ENCODE results near the gene H2BK1.

The H2BK1 gene

DNA sequence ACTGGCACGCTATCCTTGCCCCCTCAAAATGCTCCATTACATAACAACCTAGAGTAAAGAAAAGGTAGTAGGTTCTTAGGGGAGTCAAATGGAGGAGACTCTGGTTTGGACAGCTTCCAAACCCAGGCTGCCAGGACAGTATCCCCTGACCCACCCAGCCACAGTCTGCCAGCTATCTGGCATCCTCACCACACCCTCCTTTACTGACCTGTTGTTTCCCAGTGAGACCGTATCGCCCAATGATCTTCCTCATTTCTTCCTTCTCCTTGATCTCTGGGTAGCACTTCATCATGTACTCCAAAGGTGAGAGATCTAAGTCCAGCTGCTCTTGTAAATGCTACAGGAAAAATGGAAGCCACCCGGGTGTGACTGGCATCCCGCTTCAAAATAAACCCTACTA lies 5.1 kb upstream of the H2BK1 start:
- TF ChIP-seq, protein P1, sequence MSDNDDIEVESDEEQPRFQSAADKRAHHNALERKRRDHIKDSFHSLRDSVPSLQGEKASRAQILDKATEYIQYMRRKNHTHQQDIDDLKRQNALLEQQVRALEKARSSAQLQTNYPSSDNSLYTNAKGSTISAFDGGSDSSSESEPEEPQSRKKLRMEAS (IDR thresholded peaks at IDR 0.05) = no peak
- TF ChIP-seq EGR1 (IDR thresholded peaks at IDR 0.05) = no peak
- no peak for TF ChIP-seq FOXM1 (IDR thresholded peaks at IDR 0.05; ENCODE audit: borderline replicate concordance, low read depth)
- TF ChIP-seq TAF1 (IDR thresholded peaks at IDR 0.05; ENCODE audit: low read depth) = no peak
- no peak for TF ChIP-seq CEBPB (IDR thresholded peaks at IDR 0.05)
- no peak for TF ChIP-seq REST (IDR thresholded peaks at IDR 0.05; ENCODE audit: low read depth)

DNA sequence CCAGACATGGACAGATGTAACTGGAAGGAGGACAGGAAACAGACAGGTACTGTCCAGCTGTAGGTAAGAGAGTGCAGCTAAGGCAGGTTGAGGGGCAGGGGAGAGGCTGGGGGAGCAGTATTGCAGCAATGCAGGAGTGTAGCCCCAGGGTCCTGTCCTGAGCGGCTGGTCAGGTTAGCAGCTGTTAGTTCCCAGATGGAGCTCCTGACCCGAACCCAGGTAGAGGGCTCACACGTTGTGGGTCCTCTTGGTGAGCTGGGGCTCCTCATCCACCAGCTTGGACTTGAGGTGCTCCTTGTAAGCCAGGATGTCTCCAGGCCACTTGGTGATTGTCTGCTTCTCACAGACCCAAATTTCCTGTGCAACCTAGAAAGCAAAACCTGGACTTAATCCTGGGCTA lies 3.5 kb upstream of the H2BK1 start:
- TF ChIP-seq USF1 (IDR thresholded peaks at IDR 0.05) (no peak), CREB1 (IDR thresholded peaks at IDR 0.05; ENCODE audit: low read depth) (no peak), TCF12 (IDR thresholded peaks at IDR 0.05; ENCODE audit: low read depth) (no peak), TEAD4 (IDR thresholded peaks at IDR 0.05) (no peak), YY1 (IDR thresholded peaks at IDR 0.05; ENCODE audit: low read depth) (no peak), EP300 (IDR thresholded peaks at IDR 0.05; ENCODE audit: borderline replicate concordance) (no peak), NFIC (IDR thresholded peaks at IDR 0.05) (no peak), CEBPB (IDR thresholded peaks at IDR 0.05) (no peak), EGR1 (IDR thresholded peaks at IDR 0.05) (no peak), TAF1 (IDR thresholded peaks at IDR 0.05; ENCODE audit: low read depth) (no peak), REST (IDR thresholded peaks at IDR 0.05; ENCODE audit: low read depth) (no peak), FOXM1 (IDR thresholded peaks at IDR 0.05; ENCODE audit: borderline replicate concordance, low read depth) (no peak), ZBTB7A (IDR thresholded peaks at IDR 0.05; ENCODE audit: low read depth) (no peak)
- TF ChIP-seq, protein P1 (IDR thresholded peaks at IDR 0.05) = no peak

DNA sequence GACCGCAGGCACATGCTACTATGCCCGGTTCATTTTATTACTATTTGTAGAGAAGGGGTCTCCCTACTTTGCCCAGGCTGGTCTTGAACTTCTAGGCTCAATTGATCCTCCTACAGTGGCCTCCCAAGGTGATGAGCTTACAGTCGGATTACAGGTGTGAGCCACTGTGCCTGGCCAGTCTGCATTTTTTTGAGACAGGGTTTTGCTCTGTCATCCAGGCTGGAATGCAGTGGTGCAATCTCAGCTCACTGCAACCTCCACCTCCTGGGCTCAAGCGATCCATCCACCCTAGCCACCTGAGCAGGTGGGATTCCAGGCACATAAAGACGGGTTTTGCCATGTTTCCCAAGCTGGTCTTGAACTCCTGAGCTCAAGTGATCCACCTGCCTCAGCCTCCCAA lies 2.3 kb upstream of the H2BK1 start:
- TF ChIP-seq TEAD4 (IDR thresholded peaks at IDR 0.05) (no peak), RAD21 (IDR thresholded peaks at IDR 0.05; ENCODE audit: low read depth) (no peak), EP300 (IDR thresholded peaks at IDR 0.05; ENCODE audit: borderline replicate concordance) (no peak), NFIC (IDR thresholded peaks at IDR 0.05) (no peak), FOXM1 (IDR thresholded peaks at IDR 0.05; ENCODE audit: borderline replicate concordance, low read depth) (no peak), TAF1 (IDR thresholded peaks at IDR 0.05; ENCODE audit: low read depth) (no peak), ZBTB7A (IDR thresholded peaks at IDR 0.05; ENCODE audit: low read depth) (no peak), USF1 (IDR thresholded peaks at IDR 0.05) (no peak), REST (IDR thresholded peaks at IDR 0.05; ENCODE audit: low read depth) (no peak), CREB1 (IDR thresholded peaks at IDR 0.05; ENCODE audit: low read depth) (no peak), EGR1 (IDR thresholded peaks at IDR 0.05) (no peak), YY1 (IDR thresholded peaks at IDR 0.05; ENCODE audit: low read depth) (no peak), TCF12 (IDR thresholded peaks at IDR 0.05; ENCODE audit: low read depth) (no peak), CEBPB (IDR thresholded peaks at IDR 0.05) (no peak)
- TF ChIP-seq, protein P1 (IDR thresholded peaks at IDR 0.05) = no peak

GRCh38 chr7:151211155-151211772 lies 976 bp upstream of the H2BK1 start:
- TF ChIP-seq EGR1 (IDR thresholded peaks at IDR 0.05) = no peak
- no peak for TF ChIP-seq YY1 (IDR thresholded peaks at IDR 0.05; ENCODE audit: low read depth)
- no peak for TF ChIP-seq EP300 (IDR thresholded peaks at IDR 0.05; ENCODE audit: borderline replicate concordance)
- no peak for TF ChIP-seq USF1 (IDR thresholded peaks at IDR 0.05)
- no peak for TF ChIP-seq FOXM1 (IDR thresholded peaks at IDR 0.05; ENCODE audit: borderline replicate concordance, low read depth)
- no peak for TF ChIP-seq TAF1 (IDR thresholded peaks at IDR 0.05; ENCODE audit: low read depth)
- no peak for TF ChIP-seq TCF12 (IDR thresholded peaks at IDR 0.05; ENCODE audit: low read depth)
- no peak for TF ChIP-seq ZBTB7A (IDR thresholded peaks at IDR 0.05; ENCODE audit: low read depth)
- TF ChIP-seq CREB1 (IDR thresholded peaks at IDR 0.05; ENCODE audit: low read depth) = no peak
- TF ChIP-seq REST (IDR thresholded peaks at IDR 0.05; ENCODE audit: low read depth) = no peak
- TF ChIP-seq CEBPB (IDR thresholded peaks at IDR 0.05) = no peak
- TF ChIP-seq, protein P1 (IDR thresholded peaks at IDR 0.05) = no peak
- no peak for TF ChIP-seq NFIC (IDR thresholded peaks at IDR 0.05)

Measured in Ishikawa (cell line).